Ascending aorta (tissue), 2 donors: ENCODE results near the gene KIRREL3. TPM values are rescaled to one million over a fixed set of nuclear protein-coding genes. Genes with fewer than 3 reads are reported as not detected.

Experiments used
- DNase-seq, 2 donors: peaks; one replicate each; pipeline ENCODE4 v3.0.0-alpha.2; 2019; ENCODE audit warnings: low spot score in 2 of 2
- H3K27ac ChIP-seq, 2 donors: fragments of 200-600 bp; sonication (generic); one replicate each; pipeline ENCODE4 v1.5.1; 2016 to 2017; ENCODE audit warnings: mild to moderate bottlenecking in 1 of 2
- H3K27me3 ChIP-seq: fragments of 200-600 bp; sonication (generic); one replicate; pipeline ENCODE4 v1.5.1; 2017
- H3K36me3 ChIP-seq, 2 donors: fragments of 200-600 bp; sonication (generic); one replicate each; pipeline ENCODE4 v1.5.1; 2016
- H3K4me1 ChIP-seq, 2 donors: fragments of 200-600 bp; sonication (generic); one replicate each; pipeline ENCODE4 v1.5.1; 2016 to 2017; ENCODE audit warnings: mild to moderate bottlenecking in 1 of 2
- H3K4me3 ChIP-seq, 2 donors: fragments of 200-600 bp; sonication (generic); one replicate each; pipeline ENCODE4 v1.5.1; 2016 to 2017; ENCODE audit warnings: mild to moderate bottlenecking in 1 of 2
- H3K9me3 ChIP-seq, 2 donors: fragments of 200-600 bp; sonication (generic); one replicate each; pipeline ENCODE4 v1.5.1; 2016
- CTCF ChIP-seq, 3 experiments: fragments of 200-600 bp in 2 of 3; fragments of 450-650 bp in 1 of 3; sonication (generic) in 2 of 3; IDR thresholded peaks; one replicate each; pipeline ENCODE4 v1.5.1; 2016 to 2019; ENCODE audit warnings: antibody characterized with exemption in 3 of 3, mild to moderate bottlenecking in 1 of 3, moderate library complexity in 1 of 3
- intact Hi-C: fragments of 100-400 bp; cut with DNase I; formaldehyde crosslinking; loops from one replicate; pipeline ENCODE4 v1.15.1; 2023
- total RNA-seq: library from RNA; depleted of rRNA; stranded (reverse); fragments of >200 nt; gene quantifications from one replicate; pipeline ENCODE4 v1.1.0, GENCODE V29; 2016

Gene KIRREL3
- total RNA-seq, 1 donor from 2014 or later, result not detected

GRCh38 chr11:126409620-126409985 is 591.0 kb downstream of the KIRREL3 start:
- no peak overlapping the region for H3K4me3 ChIP-seq
- no peaks in the 10 kb centered on the region for H3K27me3 ChIP-seq
- intact Hi-C loops, result no loop called here
- H3K9me3 ChIP-seq, result no peaks in the 10 kb centered on the region
- H3K36me3 ChIP-seq, result peaks cover 29 to 31% of the 10 kb centered on the region in 2 donors
- no peak for TF ChIP-seq CTCF (IDR thresholded peaks at IDR 0.05)
- peaks cover 6 to 9% of the 10 kb centered on the region in 2 donors for H3K4me1 ChIP-seq
- H3K27ac ChIP-seq, result no peak overlapping the region
- no peak for DNase-seq

GRCh38 chr11:126408901-126409619 is 591.5 kb downstream of the KIRREL3 start:
- Histone ChIP-seq H3K27me3 (no peaks in the 10 kb centered on the region), H3K27ac (no peak overlapping the region), H3K36me3 (peaks cover 29 to 31% of the 10 kb centered on the region in 2 donors), H3K9me3 (no peaks in the 10 kb centered on the region), H3K4me3 (no peak overlapping the region), H3K4me1 (peaks cover under 1 to 4% of the 10 kb centered on the region in 2 donors)
- no peak for DNase-seq
- intact Hi-C loops, result no loop called here
- no peak for TF ChIP-seq CTCF (IDR thresholded peaks at IDR 0.05)

- no peak for TF ChIP-seq CTCF (IDR thresholded peaks at IDR 0.05)
- Histone ChIP-seq H3K9me3 (no peaks in the 10 kb centered on the region), H3K4me1 (no peaks in the 10 kb centered on the region), H3K27me3 (no peaks in the 10 kb centered on the region), H3K4me3 (no peak overlapping the region), H3K27ac (no peak overlapping the region), H3K36me3 (peaks cover 29 to 30% of the 10 kb centered on the region in 2 donors)
- intact Hi-C loops, result no loop called here
- DNase-seq, result no peak
These were observed 592.1 kb downstream of the KIRREL3 start for GRCh38 chr11:126408496-126408895.

- no peaks in the 10 kb centered on the region for H3K27me3 ChIP-seq
- H3K9me3 ChIP-seq, result no peaks in the 10 kb centered on the region
- intact Hi-C loops, result no loop called here
- no peaks in the 10 kb centered on the region for H3K4me1 ChIP-seq
- no peak for TF ChIP-seq CTCF (IDR thresholded peaks at IDR 0.05)
- H3K36me3 ChIP-seq, result peaks cover 24 to 29% of the 10 kb centered on the region in 2 donors
- no peak overlapping the region for H3K4me3 ChIP-seq
- DNase-seq, result no peak
- no peak overlapping the region for H3K27ac ChIP-seq
These were observed 592.8 kb downstream of the KIRREL3 start for GRCh38 chr11:126407682-126408288.

DNA sequence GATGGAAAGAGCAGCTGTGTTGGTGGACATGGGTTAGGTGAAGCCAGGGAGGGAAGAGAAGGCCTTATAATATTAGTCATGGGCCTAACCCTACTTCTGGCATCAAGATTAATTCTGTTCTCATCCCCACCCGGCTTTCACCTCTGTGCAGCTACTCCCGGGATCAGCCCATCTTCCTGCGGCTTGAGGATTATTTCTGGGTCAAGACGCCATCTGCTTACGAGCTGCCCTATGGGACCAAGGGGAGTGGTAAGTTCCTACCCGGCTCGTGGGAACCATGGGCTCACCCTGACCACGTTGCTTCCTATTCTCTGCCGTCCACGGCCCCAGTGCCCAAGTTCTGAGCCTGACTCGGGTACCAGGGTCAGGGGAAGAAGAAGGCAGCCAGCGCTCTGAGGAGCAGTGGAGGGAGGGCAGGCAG is 593.5 kb downstream of the KIRREL3 start:
- Histone ChIP-seq H3K4me3 (no peak overlapping the region), H3K4me1 (no peaks in the 10 kb centered on the region), H3K27me3 (no peaks in the 10 kb centered on the region), H3K9me3 (no peaks in the 10 kb centered on the region), H3K27ac (no peak overlapping the region), H3K36me3 (peaks cover 24 to 29% of the 10 kb centered on the region in 2 donors)
- TF ChIP-seq CTCF (IDR thresholded peaks at IDR 0.05), result no peak
- DNase-seq, result no peak
- intact Hi-C loops, result no loop called here
